Measurements from ENCODE around the gene GOLM1.

DNA sequence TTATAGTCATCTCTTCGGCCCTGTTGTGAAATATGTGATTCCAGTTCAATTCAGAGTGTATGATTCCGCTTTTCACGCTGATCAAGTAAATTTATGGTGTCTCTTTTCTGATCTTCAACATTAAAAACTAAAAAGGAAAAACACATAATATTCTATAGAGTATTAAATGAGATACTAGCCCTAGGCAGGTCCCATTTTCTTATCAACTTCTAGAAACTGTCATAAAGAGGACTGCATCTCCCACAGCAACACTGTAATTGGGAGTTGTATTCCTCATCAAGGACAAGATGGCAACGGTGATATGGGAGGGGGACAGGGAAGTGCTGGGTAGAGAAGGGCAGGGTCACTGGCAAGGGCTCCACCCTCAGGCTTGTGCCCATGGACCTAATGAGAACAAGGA is 71.6 kb downstream of the GOLM1 start:
- TF ChIP-seq, protein P1, sequence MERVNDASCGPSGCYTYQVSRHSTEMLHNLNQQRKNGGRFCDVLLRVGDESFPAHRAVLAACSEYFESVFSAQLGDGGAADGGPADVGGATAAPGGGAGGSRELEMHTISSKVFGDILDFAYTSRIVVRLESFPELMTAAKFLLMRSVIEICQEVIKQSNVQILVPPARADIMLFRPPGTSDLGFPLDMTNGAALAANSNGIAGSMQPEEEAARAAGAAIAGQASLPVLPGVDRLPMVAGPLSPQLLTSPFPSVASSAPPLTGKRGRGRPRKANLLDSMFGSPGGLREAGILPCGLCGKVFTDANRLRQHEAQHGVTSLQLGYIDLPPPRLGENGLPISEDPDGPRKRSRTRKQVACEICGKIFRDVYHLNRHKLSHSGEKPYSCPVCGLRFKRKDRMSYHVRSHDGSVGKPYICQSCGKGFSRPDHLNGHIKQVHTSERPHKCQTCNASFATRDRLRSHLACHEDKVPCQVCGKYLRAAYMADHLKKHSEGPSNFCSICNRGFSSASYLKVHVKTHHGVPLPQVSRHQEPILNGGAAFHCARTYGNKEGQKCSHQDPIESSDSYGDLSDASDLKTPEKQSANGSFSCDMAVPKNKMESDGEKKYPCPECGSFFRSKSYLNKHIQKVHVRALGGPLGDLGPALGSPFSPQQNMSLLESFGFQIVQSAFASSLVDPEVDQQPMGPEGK (CRISPR knock-in tag; IDR thresholded peaks at IDR 0.05; ENCODE audit: borderline replicate concordance), result no peak
- TF ChIP-seq, protein P2, sequence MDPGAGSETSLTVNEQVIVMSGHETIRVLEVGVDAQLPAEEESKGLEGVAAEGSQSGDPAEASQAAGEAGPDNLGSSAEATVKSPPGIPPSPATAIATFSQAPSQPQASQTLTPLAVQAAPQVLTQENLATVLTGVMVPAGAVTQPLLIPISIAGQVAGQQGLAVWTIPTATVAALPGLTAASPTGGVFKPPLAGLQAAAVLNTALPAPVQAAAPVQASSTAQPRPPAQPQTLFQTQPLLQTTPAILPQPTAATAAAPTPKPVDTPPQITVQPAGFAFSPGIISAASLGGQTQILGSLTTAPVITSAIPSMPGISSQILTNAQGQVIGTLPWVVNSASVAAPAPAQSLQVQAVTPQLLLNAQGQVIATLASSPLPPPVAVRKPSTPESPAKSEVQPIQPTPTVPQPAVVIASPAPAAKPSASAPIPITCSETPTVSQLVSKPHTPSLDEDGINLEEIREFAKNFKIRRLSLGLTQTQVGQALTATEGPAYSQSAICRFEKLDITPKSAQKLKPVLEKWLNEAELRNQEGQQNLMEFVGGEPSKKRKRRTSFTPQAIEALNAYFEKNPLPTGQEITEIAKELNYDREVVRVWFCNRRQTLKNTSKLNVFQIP (CRISPR knock-in tag; IDR thresholded peaks at IDR 0.05; ENCODE audit: borderline replicate concordance, low read depth), result no peak
- TF ChIP-seq, protein P3, sequence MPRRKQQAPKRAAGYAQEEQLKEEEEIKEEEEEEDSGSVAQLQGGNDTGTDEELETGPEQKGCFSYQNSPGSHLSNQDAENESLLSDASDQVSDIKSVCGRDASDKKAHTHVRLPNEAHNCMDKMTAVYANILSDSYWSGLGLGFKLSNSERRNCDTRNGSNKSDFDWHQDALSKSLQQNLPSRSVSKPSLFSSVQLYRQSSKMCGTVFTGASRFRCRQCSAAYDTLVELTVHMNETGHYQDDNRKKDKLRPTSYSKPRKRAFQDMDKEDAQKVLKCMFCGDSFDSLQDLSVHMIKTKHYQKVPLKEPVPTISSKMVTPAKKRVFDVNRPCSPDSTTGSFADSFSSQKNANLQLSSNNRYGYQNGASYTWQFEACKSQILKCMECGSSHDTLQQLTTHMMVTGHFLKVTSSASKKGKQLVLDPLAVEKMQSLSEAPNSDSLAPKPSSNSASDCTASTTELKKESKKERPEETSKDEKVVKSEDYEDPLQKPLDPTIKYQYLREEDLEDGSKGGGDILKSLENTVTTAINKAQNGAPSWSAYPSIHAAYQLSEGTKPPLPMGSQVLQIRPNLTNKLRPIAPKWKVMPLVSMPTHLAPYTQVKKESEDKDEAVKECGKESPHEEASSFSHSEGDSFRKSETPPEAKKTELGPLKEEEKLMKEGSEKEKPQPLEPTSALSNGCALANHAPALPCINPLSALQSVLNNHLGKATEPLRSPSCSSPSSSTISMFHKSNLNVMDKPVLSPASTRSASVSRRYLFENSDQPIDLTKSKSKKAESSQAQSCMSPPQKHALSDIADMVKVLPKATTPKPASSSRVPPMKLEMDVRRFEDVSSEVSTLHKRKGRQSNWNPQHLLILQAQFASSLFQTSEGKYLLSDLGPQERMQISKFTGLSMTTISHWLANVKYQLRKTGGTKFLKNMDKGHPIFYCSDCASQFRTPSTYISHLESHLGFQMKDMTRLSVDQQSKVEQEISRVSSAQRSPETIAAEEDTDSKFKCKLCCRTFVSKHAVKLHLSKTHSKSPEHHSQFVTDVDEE (CRISPR knock-in tag; IDR thresholded peaks at IDR 0.05), result no peak
- TF ChIP-seq TOX (CRISPR knock-in tag; IDR thresholded peaks at IDR 0.05; ENCODE audit: borderline replicate concordance) (no peak), ZNF565 (CRISPR knock-in tag; conservative IDR thresholded peaks at IDR 0.05; ENCODE audit: low read depth) (no peak), RARB (CRISPR knock-in tag; IDR thresholded peaks at IDR 0.05) (no peak), OSR1 (CRISPR knock-in tag; IDR thresholded peaks at IDR 0.05) (no peak), ZFP3 (CRISPR knock-in tag; IDR thresholded peaks at IDR 0.05) (no peak), ARNTL (CRISPR knock-in tag; IDR thresholded peaks at IDR 0.05; ENCODE audit: borderline replicate concordance, low read depth) (no peak), PPARA (CRISPR knock-in tag; IDR thresholded peaks at IDR 0.05; ENCODE audit: borderline replicate concordance) (no peak), ZFP30 (CRISPR knock-in tag; IDR thresholded peaks at IDR 0.05) (no peak)
- TF ChIP-seq, protein P4, sequence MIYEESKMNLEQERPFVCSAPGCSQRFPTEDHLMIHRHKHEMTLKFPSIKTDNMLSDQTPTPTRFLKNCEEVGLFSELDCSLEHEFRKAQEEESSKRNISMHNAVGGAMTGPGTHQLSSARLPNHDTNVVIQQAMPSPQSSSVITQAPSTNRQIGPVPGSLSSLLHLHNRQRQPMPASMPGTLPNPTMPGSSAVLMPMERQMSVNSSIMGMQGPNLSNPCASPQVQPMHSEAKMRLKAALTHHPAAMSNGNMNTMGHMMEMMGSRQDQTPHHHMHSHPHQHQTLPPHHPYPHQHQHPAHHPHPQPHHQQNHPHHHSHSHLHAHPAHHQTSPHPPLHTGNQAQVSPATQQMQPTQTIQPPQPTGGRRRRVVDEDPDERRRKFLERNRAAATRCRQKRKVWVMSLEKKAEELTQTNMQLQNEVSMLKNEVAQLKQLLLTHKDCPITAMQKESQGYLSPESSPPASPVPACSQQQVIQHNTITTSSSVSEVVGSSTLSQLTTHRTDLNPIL (CRISPR knock-in tag; IDR thresholded peaks at IDR 0.05; ENCODE audit: low read depth), result no peak

All from SK-N-SH treated with all-trans-retinoic acid at 6 μM for 48 hours (cell line).